Adrenal gland (tissue), 12 donors: ENCODE results near the gene ZNF837. TPM values are rescaled to one million over a fixed set of nuclear protein-coding genes. Genes with fewer than 3 reads are reported as not detected.
A peak's percentile ranks its signal among the peaks of the same experiment; 100 is the strongest.

ENCODE experiments used
- DNase-seq, 7 donors: peaks; one replicate each; pipeline ENCODE4 v3.0.0-alpha.2; 2019 to 2020
- H3K27ac ChIP-seq, 5 donors: fragments of 200-600 bp; sonication (generic) in 4 of 5; 1 replicate in 3 of 5; 2 replicates in 2 of 5; pipeline versions ENCODE4 v1.5.1 to v1.8.0; 2016 to 2020; ENCODE audit warnings: mild to moderate bottlenecking in 1 of 5
- H3K27me3 ChIP-seq: fragments of 200-600 bp; 2 replicates; pipeline ENCODE4 v1.8.0; 2021
- H3K36me3 ChIP-seq, 2 donors: fragments of 200-600 bp; replicated peaks in 1 of 2; 1 replicate in 1 of 2; 2 replicates in 1 of 2; pipeline versions ENCODE4 v1.5.1 to v1.8.0; 2018 to 2022
- H3K4me1 ChIP-seq, 2 donors: fragments of 200-600 bp; replicated peaks in 1 of 2; 1 replicate in 1 of 2; 2 replicates in 1 of 2; pipeline versions ENCODE4 v1.5.1 to v1.8.0; 2018 to 2021
- H3K4me3 ChIP-seq, 4 donors: fragments of 200-600 bp; sonication (generic) in 3 of 4; one replicate each; pipeline ENCODE4 v1.5.1; 2016 to 2018
- H3K9me3 ChIP-seq, 3 donors: fragments of 200-600 bp; sonication (generic) in 1 of 3; replicated peaks in 1 of 3; 1 replicate in 2 of 3; 2 replicates in 1 of 3; pipeline versions ENCODE4 v1.5.1 to v1.8.0; 2016 to 2021
- POLR2A ChIP-seq, 2 donors: fragments of 450-650 bp; IDR thresholded peaks; one replicate each; pipeline ENCODE4 v1.6.1; 2017; ENCODE audit warnings: antibody characterized with exemption in 2 of 2, mild to moderate bottlenecking in 2 of 2, moderate library complexity in 1 of 2
- WGBS, 4 donors: extraction: QIAGEN DNeasy Blood & Tissue Kit in 2 of 4; methylation state at CpG; one replicate each; pipeline versions ENCODE4 v1.1.5 to v1.1.7; 2013 to 2017; 5-methylcytosine and 5-hydroxymethylcytosine counted together
- intact Hi-C, 2 donors: fragments of 100-400 bp; cut with DNase I; formaldehyde crosslinking; loops; one replicate each; pipeline versions ENCODE4 v1.14.1 to v1.15.0; 2022 to 2023
- polyA plus RNA-seq, 3 donors: library from polyadenylated mRNA; stranded (reverse); fragments of 200-250 nt in 2 of 3; fragments of 350-450 nt in 1 of 3; fragmentation: Illumina TruSeq in 1 of 3; extraction: RNeasy Lipid Tissue Mini Kit (QIAGEN cat#74804) in 1 of 3; gene quantifications; one replicate each; pipeline ENCODE4 v1.2.3, GENCODE V29; 2013 to 2014
- total RNA-seq, 9 donors: library from RNA; depleted of rRNA in 4 of 9; stranded (reverse); fragments of >200 nt in 4 of 9; fragments of 120-200 nt in 1 of 9; fragmentation: NEBNext Ultra II Directional in 1 of 9; extraction: Animal tissue kit (Norgen Biotek cat#: 25700) in 1 of 9; gene quantifications; one replicate each; pipeline versions ENCODE4 v1.1.0 to v1.2.4, GENCODE V29; 2013 to 2023
- TF ChIP-seq, protein P1 (sequence below), 6 experiments: fragments of 450-650 bp in 4 of 6; fragments of 200-600 bp in 2 of 6; sonication (generic) in 1 of 6; IDR thresholded peaks; 1 replicate in 5 of 6; 2 replicates in 1 of 6; pipeline versions ENCODE4 v1.5.1 to v1.8.0; 2016 to 2021; ENCODE audit warnings: antibody characterized with exemption in 6 of 6, mild to moderate bottlenecking in 2 of 6, moderate library complexity in 1 of 6
- donor health status: healthy with polysubstance abuse.
- donor health status: Bipolar disorder and iron deficiency.
- donor health status: DM: yes; HTN: yes; CAD: no.
- donor health status: DM: no; HTN: no; CAD: no.
- donor health status: DM: no; HTN: no; CAD: no.
- donor health status: DM: yes; HTN: yes; CAD: no.

The ZNF837 gene
- total and polyA plus RNA-seq, 12 donors, result 0.09 to 10.5 (median 4.6) TPM

DNA sequence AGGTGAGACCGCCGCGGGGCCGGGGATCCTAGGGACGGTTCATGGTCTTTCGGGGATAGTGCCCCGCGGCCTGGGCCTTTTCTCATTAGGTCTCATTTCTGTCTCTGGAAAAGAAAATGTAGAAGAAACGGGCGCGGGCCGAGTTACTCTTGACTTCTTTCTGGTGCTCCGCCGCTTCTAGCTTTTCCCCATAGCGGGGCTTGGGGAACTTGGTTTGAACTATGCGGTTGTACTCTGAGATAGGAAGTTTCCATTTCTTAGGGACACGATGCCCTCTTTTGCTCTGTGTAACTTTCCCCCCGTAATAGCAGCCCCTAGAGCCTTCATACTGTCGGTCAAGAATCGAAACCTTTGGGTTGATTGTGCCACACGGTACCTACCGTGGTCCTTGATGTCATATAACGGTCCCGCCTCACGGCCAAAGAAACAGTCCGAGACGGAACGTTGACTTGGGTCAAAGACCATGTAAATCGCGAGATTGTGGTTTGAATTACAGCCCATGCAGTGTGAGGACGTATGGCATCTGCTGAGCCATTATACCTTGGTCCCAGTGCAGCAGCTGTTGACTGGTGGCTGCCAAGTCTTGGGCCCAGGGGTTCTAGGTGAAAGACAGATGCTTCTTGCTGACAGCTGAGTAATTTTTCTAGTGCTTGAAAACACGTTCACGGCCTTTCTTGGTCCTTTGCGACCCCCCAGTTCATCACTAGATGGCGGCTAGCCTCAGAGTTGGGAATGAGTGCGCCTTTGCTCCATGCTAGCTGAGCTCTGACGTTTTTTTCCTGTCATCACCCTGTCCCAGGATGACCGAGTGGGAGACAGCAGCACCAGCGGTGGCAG lies 6.7 kb upstream of the ZNF837 start:
- 6 to 10% (median 8%) methylated on average over 30 to 39 of the region's 39 CpGs for WGBS, 4 donors

DNA sequence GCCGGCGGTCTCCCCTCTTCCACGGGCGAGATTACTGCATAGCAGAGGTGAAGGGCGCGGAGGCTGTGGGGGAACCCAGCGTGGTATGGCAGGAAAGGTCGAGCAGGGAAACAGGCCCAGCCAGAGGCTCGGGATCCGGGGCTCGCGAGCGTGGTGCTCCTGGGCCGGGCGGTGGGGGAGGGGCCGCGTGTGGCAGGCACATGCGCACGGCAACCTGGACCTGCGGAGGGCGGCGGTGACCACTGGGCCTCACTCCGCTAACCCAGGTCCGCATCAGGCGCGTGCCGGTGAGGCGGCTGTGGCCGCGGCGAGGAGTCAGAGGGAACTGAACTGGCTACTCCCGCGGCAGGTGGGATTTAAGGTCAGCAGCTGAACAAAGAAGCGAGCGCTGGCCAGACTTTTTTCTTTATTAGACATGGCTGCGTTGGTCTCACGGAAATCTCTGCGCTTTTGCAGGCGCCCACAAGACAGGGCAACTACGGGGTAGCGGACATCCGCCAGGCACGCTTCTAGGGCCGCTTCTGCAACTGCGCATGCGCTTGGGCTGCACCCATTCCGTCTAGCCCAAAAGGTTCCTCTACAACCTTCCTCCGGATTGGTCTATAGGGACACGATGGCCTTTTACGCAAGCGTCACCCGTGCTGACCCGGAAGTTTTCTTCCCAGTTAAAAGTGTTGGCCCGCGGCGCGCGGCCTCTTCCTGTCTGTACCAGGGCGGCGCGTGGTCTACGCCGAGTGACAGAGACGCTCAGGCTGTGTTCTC lies 5.9 kb upstream of the ZNF837 start, which contains the start of gene RPS5:
Gene RPS5 (plus strand): TSS at position 694 of the 762 bp plus-strand sequence. CDS start 869 bp downstream, outside the sequence.
- Histone ChIP-seq H3K4me1 (peaks cover 27 to 32% of the 10 kb centered on the region in 2 donors), H3K27me3 (no peaks in the 10 kb centered on the region), H3K4me3 (peak within 1 kb of the TSS; percentile 74 to 88 (median 80)), H3K9me3 (no peaks in the 10 kb centered on the region), H3K36me3 (peaks cover 0 to 28% of the 10 kb centered on the region in 2 donors), H3K27ac (peak within 1 kb of the TSS; percentile 95 to 99 (median 97))
- WGBS, 4 donors, result 0 to 1% (median 0%) methylated on average over 14 to 64 of the region's 64 CpGs
- TF ChIP-seq, protein P1, sequence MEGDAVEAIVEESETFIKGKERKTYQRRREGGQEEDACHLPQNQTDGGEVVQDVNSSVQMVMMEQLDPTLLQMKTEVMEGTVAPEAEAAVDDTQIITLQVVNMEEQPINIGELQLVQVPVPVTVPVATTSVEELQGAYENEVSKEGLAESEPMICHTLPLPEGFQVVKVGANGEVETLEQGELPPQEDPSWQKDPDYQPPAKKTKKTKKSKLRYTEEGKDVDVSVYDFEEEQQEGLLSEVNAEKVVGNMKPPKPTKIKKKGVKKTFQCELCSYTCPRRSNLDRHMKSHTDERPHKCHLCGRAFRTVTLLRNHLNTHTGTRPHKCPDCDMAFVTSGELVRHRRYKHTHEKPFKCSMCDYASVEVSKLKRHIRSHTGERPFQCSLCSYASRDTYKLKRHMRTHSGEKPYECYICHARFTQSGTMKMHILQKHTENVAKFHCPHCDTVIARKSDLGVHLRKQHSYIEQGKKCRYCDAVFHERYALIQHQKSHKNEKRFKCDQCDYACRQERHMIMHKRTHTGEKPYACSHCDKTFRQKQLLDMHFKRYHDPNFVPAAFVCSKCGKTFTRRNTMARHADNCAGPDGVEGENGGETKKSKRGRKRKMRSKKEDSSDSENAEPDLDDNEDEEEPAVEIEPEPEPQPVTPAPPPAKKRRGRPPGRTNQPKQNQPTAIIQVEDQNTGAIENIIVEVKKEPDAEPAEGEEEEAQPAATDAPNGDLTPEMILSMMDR (IDR thresholded peaks at IDR 0.05), result peak in 1 of 6 experiments; percentile 9
- TF ChIP-seq POLR2A (IDR thresholded peaks at IDR 0.05), result peak; percentile 64 to 80
- intact Hi-C loops, result no loop called here
- peak; percentile 94 to 99 (median 98) for DNase-seq

More for the DNA sequence above, 6.7 kb upstream of the ZNF837 start:
- intact Hi-C loops, result no loop called here
- no peaks in the 10 kb centered on the region for H3K27me3 ChIP-seq
- H3K4me1 ChIP-seq, result peaks cover 22 to 27% of the 10 kb centered on the region in 2 donors
- DNase-seq, result peak in 1 of 7 donors; percentile 56
- H3K9me3 ChIP-seq, result no peaks in the 10 kb centered on the region
- peaks cover 0 to 34% of the 10 kb centered on the region in 2 donors for H3K36me3 ChIP-seq
- peak overlapping the region; percentile 58 to 88 (median 80) for H3K4me3 ChIP-seq
- TF ChIP-seq, protein P1 (IDR thresholded peaks at IDR 0.05), result no peak
- no peak for TF ChIP-seq POLR2A (IDR thresholded peaks at IDR 0.05)
- H3K27ac ChIP-seq, result peak overlapping the region; percentile 80 to 99 (median 97)

DNA sequence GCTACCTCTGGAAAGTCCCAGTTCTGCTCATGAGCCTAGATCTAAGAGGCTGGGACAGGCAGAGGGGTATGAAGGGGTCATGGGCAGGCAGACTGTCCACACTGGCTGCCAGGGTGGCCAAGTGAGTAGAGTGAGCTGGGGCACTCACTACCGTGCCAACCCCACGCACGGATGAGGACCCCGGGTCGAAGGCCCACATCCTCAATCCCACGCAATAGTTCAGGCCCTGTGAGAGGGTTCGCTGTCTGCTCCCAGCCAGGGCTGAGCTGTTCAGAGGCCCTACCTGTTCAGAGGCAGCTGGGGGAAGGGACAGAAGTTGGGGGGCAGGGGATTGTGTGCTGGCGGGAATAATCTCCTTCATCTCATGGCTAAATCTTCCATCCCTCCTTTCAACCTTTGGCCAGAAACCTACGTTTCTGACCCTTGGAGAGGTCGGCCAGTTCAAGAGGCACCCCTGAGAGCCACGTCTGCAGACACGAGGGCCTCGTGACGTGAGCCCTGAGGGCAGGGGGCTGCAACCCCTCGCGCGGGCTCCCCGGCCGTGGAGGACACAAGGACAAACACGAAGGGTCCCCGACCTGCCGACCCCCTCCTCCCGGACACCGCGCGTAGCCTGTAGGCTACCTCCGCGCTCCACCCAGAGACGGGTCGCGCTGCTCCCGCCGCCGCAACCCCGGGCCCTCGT lies 5.2 kb upstream of the ZNF837 start:
- H3K9me3 ChIP-seq, result no peaks in the 10 kb centered on the region
- whole genome bisulfite sequencing, 4 donors, result 9 to 34% (median 11%) methylated on average over 10 to 36 of the region's 36 CpGs
- H3K27ac ChIP-seq, result peak overlapping the region; percentile 95 to 99 (median 97)
- peak overlapping the region; percentile 71 to 86 (median 74) for H3K4me3 ChIP-seq
- H3K36me3 ChIP-seq, result peaks cover 0 to 21% of the 10 kb centered on the region in 2 donors
- H3K27me3 ChIP-seq, result no peaks in the 10 kb centered on the region
- intact Hi-C loops, result no loop called here
- H3K4me1 ChIP-seq, result peaks cover 30 to 36% of the 10 kb centered on the region in 2 donors
- TF ChIP-seq POLR2A (IDR thresholded peaks at IDR 0.05), result no peak
- TF ChIP-seq, protein P1 (IDR thresholded peaks at IDR 0.05), result no peak
- DNase-seq, result peak in 1 of 7 donors; percentile 64
